ENCODE data around the gene ZNF718.
"Not testable (repeated sequence)": the region's sequence is repeated elsewhere in the genome, so short reads cannot be mapped to it uniquely, and the experiment has no call there.

Gene ZNF718

GRCh38 chr4:161496-162284, 37.4 kb downstream of the ZNF718 start:
- no peak for DNase-seq (ENCODE audit: low spot score)

GRCh38 chr4:169640-170039, 45.3 kb downstream of the ZNF718 start:
- DNase-seq (ENCODE audit: low spot score), result not testable (repeated sequence)

- DNase-seq (ENCODE audit: low spot score), result not testable (repeated sequence)
These were observed 47.0 kb downstream of the ZNF718 start for GRCh38 chr4:171318-171717.

DNA sequence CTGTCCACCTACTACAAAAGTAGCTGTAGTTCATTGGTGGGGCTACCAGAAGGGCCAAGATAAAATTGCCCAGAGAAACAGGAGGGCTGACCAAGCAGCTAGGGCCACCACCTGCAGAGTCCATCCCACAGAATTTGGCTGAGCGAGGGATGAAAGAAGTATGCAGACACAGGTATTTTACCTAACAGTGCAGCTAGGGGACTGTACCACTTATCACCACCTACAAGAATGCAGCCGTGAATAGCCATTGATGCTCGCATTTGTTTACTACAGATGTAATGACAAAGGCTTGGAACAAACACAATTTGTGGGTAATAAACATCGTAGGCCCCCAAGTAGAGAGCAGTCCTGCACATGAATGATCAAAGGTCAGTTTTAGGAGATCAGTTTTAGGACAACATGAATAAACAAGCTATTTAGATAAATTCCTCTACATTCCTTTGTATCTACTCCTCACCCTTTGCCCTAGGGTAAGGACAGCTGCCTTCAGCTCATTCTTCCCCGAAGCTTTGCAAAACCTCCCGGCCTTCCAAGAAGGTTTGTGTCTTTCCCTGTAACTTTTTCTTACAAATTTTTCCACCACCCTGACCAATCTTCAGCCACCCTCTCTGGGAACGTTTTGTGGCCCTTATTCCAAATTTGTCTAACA, 49.5 kb downstream of the ZNF718 start:
- DNase-seq (ENCODE audit: low spot score), result no peak

DNA sequence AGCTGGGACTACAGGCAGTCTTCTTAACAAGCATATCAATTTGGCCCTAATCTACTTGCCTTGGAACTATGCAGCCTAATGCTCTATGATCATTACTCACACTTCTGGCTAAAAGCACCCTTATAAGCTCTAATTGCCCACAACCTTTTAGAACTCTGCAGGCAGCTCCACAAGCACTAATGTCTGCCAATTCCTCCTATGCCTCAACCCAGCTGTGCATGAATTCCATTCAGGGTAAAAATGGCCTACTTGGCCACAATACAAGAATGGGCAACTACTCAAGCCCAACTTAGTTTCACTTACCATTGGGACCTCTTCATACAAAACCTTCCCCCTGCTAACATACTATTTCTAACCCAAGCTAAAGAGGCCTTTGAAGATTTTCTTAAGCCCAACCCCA, 51.7 kb downstream of the ZNF718 start:
- DNase-seq (ENCODE audit: low spot score), result no peak

DNA sequence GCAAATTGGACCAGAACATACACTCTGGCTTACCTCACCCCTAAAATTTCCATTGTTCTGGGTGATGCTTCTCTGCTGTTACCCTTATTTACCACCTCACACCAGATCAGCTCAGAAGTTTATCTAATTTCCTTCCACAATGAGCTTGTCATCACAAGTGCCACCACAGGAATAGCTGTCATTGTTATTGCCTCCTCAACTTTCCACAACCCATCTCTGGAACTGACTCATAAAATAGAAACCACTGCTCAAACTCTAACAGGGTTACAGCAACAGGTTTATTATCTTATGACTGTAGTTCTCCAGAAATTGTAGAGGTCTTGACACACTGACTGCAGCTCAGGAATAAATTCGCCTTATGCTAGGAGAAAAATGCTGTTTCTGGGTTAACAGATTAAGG, 52.7 kb downstream of the ZNF718 start:
- DNase-seq (ENCODE audit: low spot score), result no peak

GRCh38 chr4:182225-182624, 57.9 kb downstream of the ZNF718 start:
- DNase-seq (ENCODE audit: low spot score), result not testable (repeated sequence)

DNA sequence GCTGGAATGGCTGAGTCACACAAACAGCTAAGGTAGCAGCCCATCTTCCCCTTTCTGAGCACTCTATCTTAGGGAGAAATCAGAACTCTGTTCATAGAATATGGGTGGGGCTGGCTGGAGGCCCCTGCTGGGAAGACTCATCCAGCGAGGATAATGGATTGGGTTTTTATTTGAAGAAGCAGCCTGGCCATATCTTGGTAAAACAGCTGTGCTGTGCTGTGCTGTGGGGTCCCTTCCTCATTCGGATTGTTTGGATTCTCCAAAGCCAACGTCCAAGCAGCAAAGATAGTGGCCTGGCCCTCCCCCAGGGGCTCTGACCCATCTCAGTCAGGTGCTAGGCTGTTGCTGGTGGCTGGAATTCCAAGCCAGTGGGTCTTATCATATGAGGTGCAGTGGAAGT, 63.8 kb downstream of the ZNF718 start:
- DNase-seq (ENCODE audit: low spot score), result no peak

- DNase-seq (ENCODE audit: low spot score), result not testable (repeated sequence)
These were observed 70.9 kb downstream of the ZNF718 start for GRCh38 chr4:195159-195558.

- DNase-seq (ENCODE audit: low spot score), result no peak
These were observed 76.6 kb downstream of the ZNF718 start for GRCh38 chr4:200936-201335.

GRCh38 chr4:202822-203221, 78.5 kb downstream of the ZNF718 start:
- not testable (repeated sequence) for DNase-seq (ENCODE audit: low spot score)

GRCh38 chr4:205097-205756, 80.9 kb downstream of the ZNF718 start:
- no peak for DNase-seq (ENCODE audit: low spot score)

GRCh38 chr4:206054-206453, 81.8 kb downstream of the ZNF718 start:
- DNase-seq (ENCODE audit: low spot score), result no peak

DNA sequence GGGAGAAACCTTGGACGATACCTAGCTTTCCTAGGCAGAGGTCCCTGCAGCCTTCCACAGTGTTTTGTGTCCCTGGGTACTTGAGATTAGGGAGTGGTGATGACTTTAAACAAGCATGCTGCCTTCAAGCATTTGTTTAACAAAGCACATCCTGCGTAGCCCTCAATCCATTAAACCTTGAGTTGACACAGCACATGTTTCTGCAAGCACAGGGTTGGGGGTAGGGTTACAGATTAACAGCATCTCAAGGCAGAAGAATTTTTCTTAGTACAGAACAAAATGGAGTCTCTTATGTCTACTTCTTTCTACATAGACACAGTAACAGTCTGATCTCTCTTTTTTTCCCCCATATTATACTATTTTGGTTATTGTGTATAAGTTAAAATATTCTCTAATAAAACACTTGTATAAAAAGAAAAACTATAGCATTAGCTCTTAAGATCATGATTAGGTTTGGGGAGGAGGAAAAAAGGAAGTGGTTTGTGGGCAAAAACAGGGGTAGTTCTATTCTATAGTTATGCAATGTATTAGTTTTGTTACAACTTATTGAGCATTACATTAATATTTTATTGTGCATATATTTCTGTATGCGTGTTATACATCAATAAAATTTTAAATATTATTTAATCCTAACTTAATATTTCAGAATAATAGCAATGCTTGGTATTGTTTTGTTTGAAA, 84.3 kb downstream of the ZNF718 start:
- DNase-seq (ENCODE audit: low spot score), result not testable (repeated sequence)

GRCh38 chr4:211033-211511, 86.8 kb downstream of the ZNF718 start:
- no peak for DNase-seq (ENCODE audit: low spot score)

DNA sequence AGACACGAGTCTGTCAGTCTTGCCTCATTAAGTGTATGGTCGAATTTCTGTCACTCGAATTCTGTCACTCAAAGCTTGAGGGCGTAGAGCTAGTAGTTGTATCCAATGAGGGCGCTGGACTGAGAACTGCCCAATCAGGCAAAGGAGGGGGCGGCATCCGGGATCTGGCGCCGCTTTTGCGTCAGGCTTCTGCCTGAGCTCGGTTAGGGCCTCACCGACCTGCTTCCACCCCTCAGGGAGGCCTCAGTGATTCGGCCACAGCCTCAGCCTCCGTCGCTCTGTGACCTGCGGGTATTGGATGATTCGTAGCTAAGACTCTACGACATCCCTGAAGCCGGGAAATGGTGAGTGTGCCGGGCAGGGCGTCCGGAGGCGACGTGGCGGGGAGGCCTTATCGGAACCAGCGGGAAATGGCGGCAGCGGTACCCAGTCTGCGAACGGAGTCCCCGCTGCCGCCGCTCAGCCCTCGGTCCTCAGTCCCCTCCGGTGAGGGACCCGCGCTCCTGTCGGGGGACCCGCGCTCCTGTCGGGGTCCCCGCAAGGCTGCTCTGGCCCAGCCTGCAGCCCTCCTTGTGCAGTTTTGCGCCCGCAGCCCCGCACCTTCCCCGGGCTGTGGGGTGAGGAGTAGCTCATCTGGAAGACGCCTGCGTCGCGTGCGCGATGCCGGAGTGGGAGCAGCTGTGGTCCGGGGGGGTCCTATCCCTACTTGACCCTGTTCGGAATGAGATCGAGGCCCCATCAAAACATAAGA, 88.3 kb downstream of the ZNF718 start:
- DNase-seq (ENCODE audit: low spot score), result no peak

DNA sequence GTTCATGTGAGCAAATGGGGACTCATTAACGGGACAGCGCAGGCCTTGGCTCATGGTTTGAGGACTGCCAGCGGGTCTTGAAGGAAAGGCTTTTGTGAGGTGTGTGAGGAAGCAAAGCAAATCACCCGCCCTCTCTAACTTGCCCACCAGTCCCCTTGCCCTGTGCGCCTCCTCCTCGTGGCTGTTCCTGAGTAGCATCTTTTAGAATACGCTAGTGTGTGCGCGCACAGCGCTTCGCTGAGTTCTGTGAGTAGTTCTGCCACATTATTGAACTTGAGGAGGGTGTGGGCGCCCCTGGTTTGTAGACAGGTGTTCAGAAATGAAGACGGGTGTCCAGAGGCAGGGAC, 88.9 kb downstream of the ZNF718 start:
- not testable (repeated sequence) for DNase-seq (ENCODE audit: low spot score)

Measured in activated CD4-positive, alpha-beta T cell treated with anti-CD3 and anti-CD28 coated beads, Interleukin-2, Interleukin-4, amounts not matched to agents 100 ng/mL and 50 ng/mL, durations not matched to agents 16 hours and 8 hours (primary cell).